GM12878 (cell line): ENCODE measurements around the gene ASIC3. TPM values are rescaled to one million over a fixed set of nuclear protein-coding genes. Genes with fewer than 3 reads are reported as not detected.

Source experiments
- ATAC-seq: fragments of 200-7000 bp; cut with Tn5 transposase; 3 replicates; pipeline ENCODE4 v1.9.1; 2020; ENCODE audit warnings: mild to moderate bottlenecking, moderate library complexity
- BruUV-seq: library from RNA; stranded (reverse); fragments of 400-500 nt; replicated peaks from 2 replicates; lab custom pipeline; 2021; lab: Mats Ljungman, UMichigan
- CTCF ChIA-PET: fragments of 300-600 bp; sonication (Branson Sonifier 250); formaldehyde crosslinking; extraction: SDS; loops from one replicate; lab custom pipeline; 2021; ENCODE audit warnings: inconsistent platforms; lab: Yijun Ruan, JAX
- POLR2A ChIA-PET: fragments of 350-600 bp; formaldehyde crosslinking; extraction: SDS; loops from one replicate; lab custom pipeline; 2021; ENCODE audit warnings: inconsistent platforms; lab: Charles Lee
- RAD21 ChIA-PET: fragments of 300-600 bp; sonication (Branson Sonifier 250); formaldehyde crosslinking; loops from one replicate; lab custom pipeline; 2023; ENCODE audit warnings: antibody characterized with exemption; ENCODE audit not compliant: unreplicated experiment; lab: Charles Lee
- SMC1A ChIA-PET: fragments of 300-600 bp; sonication (Branson Sonifier 250); formaldehyde crosslinking; loops from one replicate; lab custom pipeline; 2023; ENCODE audit not compliant: unreplicated experiment, uncharacterized antibody; lab: Charles Lee
- DNase-seq: peaks from one replicate; pipeline ENCODE4 v3.0.0-alpha.2; 2011; ENCODE audit warnings: low read depth, low spot score
- FAIRE-seq: peaks from 3 replicates; lab custom pipeline; 2011; peaks lifted over from hg19 to GRCh38; lab: Jason Lieb, UNC
- H2AFZ ChIP-seq: 2 replicates; pipeline ENCODE4 v1.6.0; 2011; ENCODE audit warnings: low read depth, low read length, control low read depth; ENCODE audit not compliant: control insufficient read depth
- H3K27ac ChIP-seq: 2 replicates; pipeline ENCODE4 v1.5.1; 2011; ENCODE audit warnings: control low read depth; ENCODE audit not compliant: control insufficient read depth, insufficient read depth
- H3K27me3 ChIP-seq, 2 experiments: replicated peaks in 1 of 2; 2 replicates each; pipeline versions ENCODE4 v1.6.0 to v1.6.1; 2011; ENCODE audit warnings: low read length in 1 of 2; ENCODE audit not compliant: control insufficient read depth in 2 of 2, insufficient read depth in 2 of 2
- H3K36me3 ChIP-seq, 2 experiments: 2 replicates each; pipeline ENCODE4 v1.5.1; 2011; ENCODE audit warnings: low read length in 1 of 2; ENCODE audit not compliant: control insufficient read depth in 2 of 2, insufficient read depth in 2 of 2
- H3K4me1 ChIP-seq: 2 replicates; pipeline ENCODE4 v1.6.1; 2011; ENCODE audit warnings: mild to moderate bottlenecking, low read length, moderate library complexity, mixed read lengths; ENCODE audit not compliant: control insufficient read depth, insufficient read depth
- H3K4me2 ChIP-seq: 2 replicates; pipeline ENCODE4 v1.6.0; 2011; ENCODE audit warnings: control low read depth; ENCODE audit not compliant: control insufficient read depth, insufficient read depth
- H3K4me3 ChIP-seq: fragments of 200-600 bp; sonication (generic); 2 replicates; pipeline ENCODE4 v1.5.1; 2016
- H3K79me2 ChIP-seq: 2 replicates; pipeline ENCODE4 v1.6.0; 2011; ENCODE audit warnings: low read length; ENCODE audit not compliant: control insufficient read depth, insufficient read depth
- H3K9ac ChIP-seq: 2 replicates; pipeline ENCODE4 v1.8.0; 2011; ENCODE audit warnings: low read length, control low read depth, mixed read lengths; ENCODE audit not compliant: control insufficient read depth, insufficient read depth
- H3K9me3 ChIP-seq: replicated peaks from 3 replicates; pipeline ENCODE4 v1.5.1; 2011; ENCODE audit warnings: mild to moderate bottlenecking, low read length; ENCODE audit not compliant: control insufficient read depth, insufficient read depth
- H4K20me1 ChIP-seq: 2 replicates; pipeline ENCODE4 v1.6.0; 2011; ENCODE audit not compliant: control insufficient read depth, insufficient read depth
- BCLAF1 ChIP-seq: fragments of 450-650 bp; IDR thresholded peaks from 2 replicates; pipeline ENCODE4 v1.6.1; 2017; ENCODE audit warnings: antibody characterized with exemption, mild to moderate bottlenecking, moderate library complexity
- CHD4 ChIP-seq: fragments of 200-600 bp; sonication (generic); IDR thresholded peaks from 2 replicates; pipeline ENCODE4 v1.6.1; 2016; ENCODE audit warnings: mild to moderate bottlenecking
- LARP7 ChIP-seq: fragments of 450-650 bp; IDR thresholded peaks from 2 replicates; pipeline ENCODE4 v1.6.1; 2017; ENCODE audit warnings: mild to moderate bottlenecking
- MEF2A ChIP-seq: IDR thresholded peaks from 2 replicates; pipeline ENCODE4 v1.6.1; 2011; ENCODE audit warnings: low read depth, mild to moderate bottlenecking, low read length, moderate library complexity; ENCODE audit not compliant: insufficient read depth
- PAX8 ChIP-seq: fragments of 450-650 bp; IDR thresholded peaks from 2 replicates; pipeline ENCODE4 v1.6.1; 2017; ENCODE audit warnings: mild to moderate bottlenecking, moderate library complexity
- RB1 ChIP-seq: fragments of 450-650 bp; formaldehyde crosslinking; IDR thresholded peaks from 2 replicates; pipeline ENCODE4 v1.6.1; 2017; ENCODE audit warnings: mild to moderate bottlenecking, borderline replicate concordance
- RUNX3 ChIP-seq: IDR thresholded peaks from 2 replicates; pipeline ENCODE4 v1.6.1; 2012; ENCODE audit warnings: low read length, inconsistent platforms
- SMAD1 ChIP-seq: fragments of 450-650 bp; IDR thresholded peaks from 2 replicates; pipeline ENCODE4 v1.6.1; 2018; ENCODE audit warnings: mild to moderate bottlenecking, low read depth; ENCODE audit not compliant: partially characterized antibody
- SREBF1 ChIP-seq: IDR thresholded peaks from 2 replicates; pipeline ENCODE4 v1.6.1; 2012; ENCODE audit warnings: mild to moderate bottlenecking, low read length
- SUZ12 ChIP-seq: fragments of 200-600 bp; sonication (generic); IDR thresholded peaks from one replicate; pipeline ENCODE4 v1.6.1; 2018; ENCODE audit warnings: antibody characterized with exemption, mild to moderate bottlenecking; ENCODE audit not compliant: unreplicated experiment
- WGBS: methylation state at CpG from one replicate; pipeline ENCODE4 v1.1.6; 2016; ENCODE audit warnings: low lambda C conversion rate; ENCODE audit not compliant: insufficient replicate concordance, insufficient coverage; ENCODE audit errors: missing lambda C conversion rate; 5-methylcytosine and 5-hydroxymethylcytosine counted together
- in situ Hi-C: fragments of 300-500 bp; cut with MboI; formaldehyde crosslinking; loops from 9 replicates; pipeline ENCODE4 v1.14.3; 2018; ENCODE audit warnings: mixed read lengths
- intact Hi-C: fragments of 100-400 bp; cut with micrococcal nuclease; formaldehyde crosslinking; loops from one replicate; pipeline ENCODE4 v1.14.2; 2022; ENCODE audit not compliant: unreplicated experiment
- polyA plus RNA-seq, 11 experiments: library from polyadenylated mRNA; depleted of rRNA in 4 of 11; unstranded in 6 of 11; stranded (reverse) in 5 of 11; fragments of >200 nt; fragmentation: Nextera tagmentation in 4 of 11; fragmentation: Illumina TruSeq in 1 of 11; extraction: Ambion mirVana in 4 of 11; extraction: Trizol in 1 of 11; gene quantifications; 1 replicate in 1 of 11; 2 replicates in 10 of 11; pipeline versions ENCODE4 v1.2.1 to v1.2.3, GENCODE V29; 2011 to 2016; ENCODE audit warnings: inconsistent platforms in 2 of 11, missing spikeins in 2 of 11, low read depth in 1 of 11
- total RNA-seq, 4 experiments: library from RNA; depleted of rRNA in 3 of 4; stranded (reverse); fragments of >200 nt in 3 of 4; fragmentation: Illumina TruSeq in 1 of 4; extraction: Trizol in 1 of 4; gene quantifications; 2 replicates each; pipeline versions ENCODE4 v1.2.1 to v1.2.3, GENCODE V29; 2013 to 2021
- TF ChIP-seq, protein P1 (sequence below): IDR thresholded peaks from 2 replicates; pipeline ENCODE4 v1.6.1; 2012; ENCODE audit warnings: mild to moderate bottlenecking, low read depth, low read length
- TF ChIP-seq, protein P2 (sequence below): IDR thresholded peaks from 2 replicates; pipeline ENCODE4 v1.6.1; 2011; ENCODE audit warnings: borderline replicate concordance, low read depth, mild to moderate bottlenecking, moderate library complexity, mixed read lengths, low read length; ENCODE audit not compliant: insufficient read depth; ENCODE audit errors: extremely low read length

The ASIC3 gene
- total and polyA plus RNA-seq, 10 of the 15 experiments (the other 5 are each of a cell fraction or from before 2014, with no cell fraction given), result 0.07 to 1.0 (median 0.44) TPM; not detected in 4

GRCh38 chr7:151045967-151046366 lies 2.4 kb upstream of the ASIC3 start:
- Histone ChIP-seq H3K9me3 (no peaks in the 10 kb centered on the region), H3K4me2 (no peak overlapping the region), H3K4me3 (no peak overlapping the region), H3K27me3 (no peaks in the 10 kb centered on the region; a peak in 1 of 4 replicates), H3K36me3 (no peaks in the 10 kb centered on the region), H3K9ac (no peak overlapping the region), H3K27ac (no peak overlapping the region), H2AFZ (no peak overlapping the region), H4K20me1 (no peaks in the 10 kb centered on the region), H3K79me2 (no peaks in the 10 kb centered on the region), H3K4me1 (no peaks in the 10 kb centered on the region)
- ChIA-PET SMC1A (interaction anchor here (1.5 kb wide), 1 partner anchor 18 kb away, joined by 3 read pairs; the partner anchor contains the start of gene ABCB8), POLR2A (no interaction called here), CTCF (no interaction called here), RAD21 (no interaction called here)
- no peak for ATAC-seq
- in situ Hi-C loops, result no loop called here
- FAIRE-seq, result no peak
- WGBS, result 85% methylated on average over 9 of the region's 9 CpGs
- DNase-seq, result no peak
- BruUV-seq, result no TSS peak
- intact Hi-C loops, result no loop called here
- TF ChIP-seq BCLAF1 (no peak), MEF2A (no peak), LARP7 (no peak), SREBF1 (no peak), SMAD1 (no peak), SUZ12 (no peak), RUNX3 (no peak), PAX8 (no peak), CHD4 (no peak), RB1 (no peak)
- TF ChIP-seq, protein P1, sequence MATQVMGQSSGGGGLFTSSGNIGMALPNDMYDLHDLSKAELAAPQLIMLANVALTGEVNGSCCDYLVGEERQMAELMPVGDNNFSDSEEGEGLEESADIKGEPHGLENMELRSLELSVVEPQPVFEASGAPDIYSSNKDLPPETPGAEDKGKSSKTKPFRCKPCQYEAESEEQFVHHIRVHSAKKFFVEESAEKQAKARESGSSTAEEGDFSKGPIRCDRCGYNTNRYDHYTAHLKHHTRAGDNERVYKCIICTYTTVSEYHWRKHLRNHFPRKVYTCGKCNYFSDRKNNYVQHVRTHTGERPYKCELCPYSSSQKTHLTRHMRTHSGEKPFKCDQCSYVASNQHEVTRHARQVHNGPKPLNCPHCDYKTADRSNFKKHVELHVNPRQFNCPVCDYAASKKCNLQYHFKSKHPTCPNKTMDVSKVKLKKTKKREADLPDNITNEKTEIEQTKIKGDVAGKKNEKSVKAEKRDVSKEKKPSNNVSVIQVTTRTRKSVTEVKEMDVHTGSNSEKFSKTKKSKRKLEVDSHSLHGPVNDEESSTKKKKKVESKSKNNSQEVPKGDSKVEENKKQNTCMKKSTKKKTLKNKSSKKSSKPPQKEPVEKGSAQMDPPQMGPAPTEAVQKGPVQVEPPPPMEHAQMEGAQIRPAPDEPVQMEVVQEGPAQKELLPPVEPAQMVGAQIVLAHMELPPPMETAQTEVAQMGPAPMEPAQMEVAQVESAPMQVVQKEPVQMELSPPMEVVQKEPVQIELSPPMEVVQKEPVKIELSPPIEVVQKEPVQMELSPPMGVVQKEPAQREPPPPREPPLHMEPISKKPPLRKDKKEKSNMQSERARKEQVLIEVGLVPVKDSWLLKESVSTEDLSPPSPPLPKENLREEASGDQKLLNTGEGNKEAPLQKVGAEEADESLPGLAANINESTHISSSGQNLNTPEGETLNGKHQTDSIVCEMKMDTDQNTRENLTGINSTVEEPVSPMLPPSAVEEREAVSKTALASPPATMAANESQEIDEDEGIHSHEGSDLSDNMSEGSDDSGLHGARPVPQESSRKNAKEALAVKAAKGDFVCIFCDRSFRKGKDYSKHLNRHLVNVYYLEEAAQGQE, result no peak
- TF ChIP-seq, protein P2, sequence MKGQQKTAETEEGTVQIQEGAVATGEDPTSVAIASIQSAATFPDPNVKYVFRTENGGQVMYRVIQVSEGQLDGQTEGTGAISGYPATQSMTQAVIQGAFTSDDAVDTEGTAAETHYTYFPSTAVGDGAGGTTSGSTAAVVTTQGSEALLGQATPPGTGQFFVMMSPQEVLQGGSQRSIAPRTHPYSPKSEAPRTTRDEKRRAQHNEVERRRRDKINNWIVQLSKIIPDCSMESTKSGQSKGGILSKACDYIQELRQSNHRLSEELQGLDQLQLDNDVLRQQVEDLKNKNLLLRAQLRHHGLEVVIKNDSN, result no peak
